GM23338 (cell line): ENCODE data around the gene INPP5A. TPM values are rescaled to one million over a fixed set of nuclear protein-coding genes. Genes with fewer than 3 reads are reported as not detected.

ENCODE experiments used
- ATAC-seq: fragments of 200-7000 bp; cut with Tn5 transposase; 3 replicates; pipeline ENCODE4 v1.9.1; 2020
- DNase-seq: peaks from one replicate; pipeline ENCODE4 v3.0.0-alpha.2; 2015; ENCODE audit warnings: low spot score
- H2AFZ ChIP-seq: fragments of 200-600 bp; sonication (generic); 2 replicates; pipeline ENCODE4 v1.8.0; 2016; ENCODE audit warnings: antibody characterized with exemption, mild to moderate bottlenecking, moderate library complexity
- H3F3A ChIP-seq: fragments of 200-600 bp; sonication (generic); replicated peaks from 2 replicates; pipeline ENCODE4 v1.8.0; 2017; ENCODE audit warnings: antibody characterized with exemption, mixed run types, low read depth
- H3K27ac ChIP-seq: fragments of 200-600 bp; sonication (generic); 2 replicates; pipeline ENCODE4 v1.6.1; 2016; ENCODE audit warnings: low read depth
- H3K27me3 ChIP-seq: fragments of 200-600 bp; sonication (generic); 2 replicates; pipeline ENCODE4 v1.8.0; 2016; ENCODE audit warnings: mild to moderate bottlenecking, mixed run types, moderate library complexity; ENCODE audit not compliant: insufficient read depth
- H3K36me3 ChIP-seq: fragments of 200-600 bp; sonication (generic); 2 replicates; pipeline ENCODE4 v1.8.0; 2016; ENCODE audit warnings: mild to moderate bottlenecking; ENCODE audit not compliant: insufficient read depth
- H3K4me1 ChIP-seq: fragments of 200-600 bp; sonication (generic); 2 replicates; pipeline ENCODE4 v1.8.0; 2016; ENCODE audit warnings: mild to moderate bottlenecking, moderate library complexity; ENCODE audit not compliant: insufficient read depth
- H3K4me2 ChIP-seq: fragments of 200-600 bp; sonication (generic); 2 replicates; pipeline ENCODE4 v1.7.1; 2017; ENCODE audit warnings: mixed run types
- H3K4me3 ChIP-seq: fragments of 200-600 bp; sonication (generic); 2 replicates; pipeline ENCODE4 v1.6.1; 2016; ENCODE audit warnings: mixed run types
- H3K79me2 ChIP-seq: fragments of 200-600 bp; sonication (generic); replicated peaks from 2 replicates; pipeline ENCODE4 v1.8.0; 2017; ENCODE audit warnings: mild to moderate bottlenecking; ENCODE audit not compliant: insufficient read depth
- H3K9me2 ChIP-seq: fragments of 200-600 bp; sonication (generic); 2 replicates; pipeline ENCODE4 v1.8.0; 2017; ENCODE audit not compliant: insufficient read depth
- H4K20me1 ChIP-seq: fragments of 200-600 bp; sonication (generic); replicated peaks from 2 replicates; pipeline ENCODE4 v1.8.0; 2017; ENCODE audit warnings: mild to moderate bottlenecking; ENCODE audit not compliant: insufficient read depth
- H3K27ac Mint-ChIP-seq: 2 replicates; pipeline ENCODE4 v1.8.0; 2020; ENCODE audit warnings: inconsistent platforms, mild to moderate bottlenecking, moderate library complexity, mixed read lengths
- H3K27me3 Mint-ChIP-seq: 3 replicates; pipeline ENCODE4 v1.8.0; 2022; ENCODE audit warnings: low read depth, mild to moderate bottlenecking, moderate library complexity, mixed read lengths, inconsistent platforms; ENCODE audit not compliant: insufficient read depth, poor library complexity
- H3K36me3 Mint-ChIP-seq: 3 replicates; pipeline ENCODE4 v1.8.0; 2021; ENCODE audit warnings: low read depth, mild to moderate bottlenecking, inconsistent platforms, moderate library complexity, mixed read lengths
- H3K4me1 Mint-ChIP-seq: 3 replicates; pipeline ENCODE4 v1.8.0; 2020; ENCODE audit warnings: mild to moderate bottlenecking, inconsistent platforms, mixed read lengths
- H3K4me3 Mint-ChIP-seq: 3 replicates; pipeline ENCODE4 v1.8.0; 2021; ENCODE audit warnings: moderate library complexity, mild to moderate bottlenecking, inconsistent platforms, mixed read lengths
- H3K9me3 Mint-ChIP-seq: 3 replicates; pipeline ENCODE4 v1.8.0; 2020; ENCODE audit warnings: moderate library complexity, mild to moderate bottlenecking, inconsistent platforms, mixed read lengths
- CREB1 ChIP-seq: fragments of 250-450 bp; sonication (Bioruptor Pico); IDR thresholded peaks from 2 replicates; pipeline ENCODE4 v1.5.0; 2020; ENCODE audit warnings: low read depth, mild to moderate bottlenecking, moderate library complexity
- EZH2 ChIP-seq: fragments of 200-600 bp; sonication (generic); IDR thresholded peaks from one replicate; pipeline ENCODE4 v1.8.0; 2017; ENCODE audit warnings: antibody characterized with exemption, mild to moderate bottlenecking, low read depth; ENCODE audit not compliant: unreplicated experiment
- EZH2phosphoT487 ChIP-seq: fragments of 200-600 bp; sonication (generic); IDR thresholded peaks from one replicate; pipeline ENCODE4 v1.8.1; 2018; ENCODE audit warnings: antibody characterized with exemption; ENCODE audit not compliant: unreplicated experiment
- JUNB ChIP-seq: IDR thresholded peaks from one replicate; pipeline ENCODE4 v1.6.1; 2016; ENCODE audit warnings: antibody characterized with exemption; ENCODE audit not compliant: unreplicated experiment
- POLR2AphosphoS5 ChIP-seq: IDR thresholded peaks from 2 replicates; pipeline ENCODE4 v1.6.1; 2016; ENCODE audit warnings: antibody characterized with exemption, low read depth
- STAT1 ChIP-seq: IDR thresholded peaks from one replicate; pipeline ENCODE4 v1.6.1; 2016; ENCODE audit warnings: antibody characterized with exemption; ENCODE audit not compliant: unreplicated experiment
- polyA plus RNA-seq: library from polyadenylated mRNA; unstranded; fragments of >200 nt; fragmentation: Nextera tagmentation; extraction: Ambion mirVana; gene quantifications from 2 replicates; pipeline ENCODE4 v1.2.1, GENCODE V29; 2016
- total RNA-seq: library from RNA; depleted of rRNA; stranded (reverse); fragments of >200 nt; shearing (Covaris generic); gene quantifications from 2 replicates; pipeline ENCODE4 v1.2.3, GENCODE V29; 2014
- TF ChIP-seq, protein P1 (sequence below): IDR thresholded peaks from 2 replicates; pipeline ENCODE4 v1.6.1; 2016; ENCODE audit warnings: antibody characterized with exemption
- TF ChIP-seq, protein P2 (sequence below), 2 experiments: fragments of 200-600 bp in 1 of 2; sonication (generic) in 1 of 2; conservative IDR thresholded peaks; 2 replicates each; pipeline versions ENCODE4 v1.5.1 to v1.6.1; 2016 to 2017; ENCODE audit warnings: antibody characterized with exemption in 2 of 2, low read depth in 2 of 2, mild to moderate bottlenecking in 2 of 2, moderate library complexity in 1 of 2
- TF ChIP-seq, protein P3 (sequence below): IDR thresholded peaks from one replicate; pipeline ENCODE4 v1.6.1; 2018; ENCODE audit warnings: antibody characterized with exemption; ENCODE audit not compliant: unreplicated experiment

The INPP5A gene
- total and polyA plus RNA-seq, 2 experiments from 2014 or later = 5.9 to 40.6 TPM

DNA sequence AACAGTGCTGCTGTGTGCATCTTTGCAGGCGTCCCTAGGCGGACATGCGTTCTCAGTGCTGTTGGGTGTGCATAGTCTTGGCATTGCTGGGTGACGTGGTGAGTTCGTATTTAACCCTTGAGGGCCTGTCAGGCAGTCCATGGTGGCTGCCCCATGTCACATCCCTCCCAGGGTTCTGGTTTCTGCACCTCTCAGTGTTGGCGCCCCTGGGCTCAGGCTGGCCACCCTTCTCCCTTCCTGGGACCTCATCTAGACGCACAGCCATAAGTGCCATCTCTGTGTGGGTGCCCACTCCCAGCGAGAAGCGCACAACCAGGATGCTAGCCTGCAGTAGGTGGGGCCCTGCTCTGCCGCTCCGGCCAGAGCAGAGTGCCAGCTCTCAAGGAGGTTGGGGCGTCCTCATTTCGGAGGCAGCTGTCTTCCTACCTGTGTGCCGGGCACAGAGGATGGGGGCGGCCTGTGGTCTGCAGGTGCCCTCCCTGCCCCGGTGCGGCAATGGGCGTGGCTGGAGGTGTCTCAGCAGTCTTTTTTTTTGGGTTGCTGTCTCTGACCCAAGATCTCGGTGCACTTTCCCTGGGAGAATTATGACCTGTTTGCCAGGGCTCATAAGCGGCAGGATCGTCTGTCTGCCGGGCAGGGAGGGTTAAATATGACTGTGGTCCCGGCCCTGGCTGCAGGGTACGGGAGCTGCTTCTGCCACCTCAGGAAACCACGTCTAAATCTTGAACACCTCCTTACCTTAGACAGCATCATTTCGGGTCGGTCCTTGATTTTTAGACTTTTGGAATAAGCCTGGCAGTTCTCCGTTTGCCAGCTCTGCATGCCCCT is 6.5 kb downstream of the INPP5A start:
- Histone ChIP-seq H3K4me3 (no peak overlapping the region), H4K20me1 (peaks cover 14% of the 10 kb centered on the region), H3K36me3 (no peaks in the 10 kb centered on the region), H3F3A (no peaks in the 10 kb centered on the region), H3K79me2 (peaks cover 85% of the 10 kb centered on the region), H3K4me2 (no peak overlapping the region), H3K27me3 (no peaks in the 10 kb centered on the region), H3K9me2 (no peaks in the 10 kb centered on the region), H3K27ac (no peak overlapping the region), H3K4me1 (peaks cover 8% of the 10 kb centered on the region; the same call in 1 of the 2 replicates), H2AFZ (no peak overlapping the region)
- Mint-ChIP-seq H3K9me3 (no peaks in the 10 kb centered on the region), H3K36me3 (no peaks in the 10 kb centered on the region), H3K27ac (no peak overlapping the region), H3K4me3 (no peak overlapping the region), H3K27me3 (peaks cover 17% of the 10 kb centered on the region), H3K4me1 (peaks cover 38% of the 10 kb centered on the region)
- TF ChIP-seq EZH2phosphoT487 (no peak), CREB1 (no peak), JUNB (no peak), STAT1 (no peak), POLR2AphosphoS5 (no peak), EZH2 (no peak)
- TF ChIP-seq, protein P1, sequence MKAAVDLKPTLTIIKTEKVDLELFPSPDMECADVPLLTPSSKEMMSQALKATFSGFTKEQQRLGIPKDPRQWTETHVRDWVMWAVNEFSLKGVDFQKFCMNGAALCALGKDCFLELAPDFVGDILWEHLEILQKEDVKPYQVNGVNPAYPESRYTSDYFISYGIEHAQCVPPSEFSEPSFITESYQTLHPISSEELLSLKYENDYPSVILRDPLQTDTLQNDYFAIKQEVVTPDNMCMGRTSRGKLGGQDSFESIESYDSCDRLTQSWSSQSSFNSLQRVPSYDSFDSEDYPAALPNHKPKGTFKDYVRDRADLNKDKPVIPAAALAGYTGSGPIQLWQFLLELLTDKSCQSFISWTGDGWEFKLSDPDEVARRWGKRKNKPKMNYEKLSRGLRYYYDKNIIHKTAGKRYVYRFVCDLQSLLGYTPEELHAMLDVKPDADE = no peak
- TF ChIP-seq, protein P2, sequence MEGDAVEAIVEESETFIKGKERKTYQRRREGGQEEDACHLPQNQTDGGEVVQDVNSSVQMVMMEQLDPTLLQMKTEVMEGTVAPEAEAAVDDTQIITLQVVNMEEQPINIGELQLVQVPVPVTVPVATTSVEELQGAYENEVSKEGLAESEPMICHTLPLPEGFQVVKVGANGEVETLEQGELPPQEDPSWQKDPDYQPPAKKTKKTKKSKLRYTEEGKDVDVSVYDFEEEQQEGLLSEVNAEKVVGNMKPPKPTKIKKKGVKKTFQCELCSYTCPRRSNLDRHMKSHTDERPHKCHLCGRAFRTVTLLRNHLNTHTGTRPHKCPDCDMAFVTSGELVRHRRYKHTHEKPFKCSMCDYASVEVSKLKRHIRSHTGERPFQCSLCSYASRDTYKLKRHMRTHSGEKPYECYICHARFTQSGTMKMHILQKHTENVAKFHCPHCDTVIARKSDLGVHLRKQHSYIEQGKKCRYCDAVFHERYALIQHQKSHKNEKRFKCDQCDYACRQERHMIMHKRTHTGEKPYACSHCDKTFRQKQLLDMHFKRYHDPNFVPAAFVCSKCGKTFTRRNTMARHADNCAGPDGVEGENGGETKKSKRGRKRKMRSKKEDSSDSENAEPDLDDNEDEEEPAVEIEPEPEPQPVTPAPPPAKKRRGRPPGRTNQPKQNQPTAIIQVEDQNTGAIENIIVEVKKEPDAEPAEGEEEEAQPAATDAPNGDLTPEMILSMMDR (conservative IDR thresholded peaks at IDR 0.05; ENCODE audit: low read depth in 2 of 2) = no peak
- TF ChIP-seq, protein P3, sequence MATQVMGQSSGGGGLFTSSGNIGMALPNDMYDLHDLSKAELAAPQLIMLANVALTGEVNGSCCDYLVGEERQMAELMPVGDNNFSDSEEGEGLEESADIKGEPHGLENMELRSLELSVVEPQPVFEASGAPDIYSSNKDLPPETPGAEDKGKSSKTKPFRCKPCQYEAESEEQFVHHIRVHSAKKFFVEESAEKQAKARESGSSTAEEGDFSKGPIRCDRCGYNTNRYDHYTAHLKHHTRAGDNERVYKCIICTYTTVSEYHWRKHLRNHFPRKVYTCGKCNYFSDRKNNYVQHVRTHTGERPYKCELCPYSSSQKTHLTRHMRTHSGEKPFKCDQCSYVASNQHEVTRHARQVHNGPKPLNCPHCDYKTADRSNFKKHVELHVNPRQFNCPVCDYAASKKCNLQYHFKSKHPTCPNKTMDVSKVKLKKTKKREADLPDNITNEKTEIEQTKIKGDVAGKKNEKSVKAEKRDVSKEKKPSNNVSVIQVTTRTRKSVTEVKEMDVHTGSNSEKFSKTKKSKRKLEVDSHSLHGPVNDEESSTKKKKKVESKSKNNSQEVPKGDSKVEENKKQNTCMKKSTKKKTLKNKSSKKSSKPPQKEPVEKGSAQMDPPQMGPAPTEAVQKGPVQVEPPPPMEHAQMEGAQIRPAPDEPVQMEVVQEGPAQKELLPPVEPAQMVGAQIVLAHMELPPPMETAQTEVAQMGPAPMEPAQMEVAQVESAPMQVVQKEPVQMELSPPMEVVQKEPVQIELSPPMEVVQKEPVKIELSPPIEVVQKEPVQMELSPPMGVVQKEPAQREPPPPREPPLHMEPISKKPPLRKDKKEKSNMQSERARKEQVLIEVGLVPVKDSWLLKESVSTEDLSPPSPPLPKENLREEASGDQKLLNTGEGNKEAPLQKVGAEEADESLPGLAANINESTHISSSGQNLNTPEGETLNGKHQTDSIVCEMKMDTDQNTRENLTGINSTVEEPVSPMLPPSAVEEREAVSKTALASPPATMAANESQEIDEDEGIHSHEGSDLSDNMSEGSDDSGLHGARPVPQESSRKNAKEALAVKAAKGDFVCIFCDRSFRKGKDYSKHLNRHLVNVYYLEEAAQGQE = no peak
- DNase-seq (no peak), ATAC-seq (no peak)
